Neural cell (in vitro differentiated cells): Measurements from ENCODE around the gene SOAT1. TPM values are rescaled to one million over a fixed set of nuclear protein-coding genes. Genes with fewer than 3 reads are reported as not detected.

ENCODE experiments used
- H2AFZ ChIP-seq: fragments of 200-600, 300-800 bp; sonication (generic), shearing (Covaris generic); 2 replicates; pipeline ENCODE4 v1.6.0; 2014; ENCODE audit warnings: low read depth, mild to moderate bottlenecking, antibody characterized with exemption, low read length, moderate library complexity
- H3F3A ChIP-seq: fragments of 200-600 bp; shearing (Covaris generic); 2 replicates; pipeline ENCODE4 v1.6.1; 2016; ENCODE audit warnings: mild to moderate bottlenecking, moderate library complexity, mixed read lengths, antibody characterized with exemption, low read length; ENCODE audit not compliant: insufficient read depth, poor library complexity, severe bottlenecking
- H3K27ac ChIP-seq: fragments of 200-600, 300-800 bp; sonication (generic), shearing (Covaris generic); 2 replicates; pipeline ENCODE4 v1.5.1; 2014; ENCODE audit warnings: mild to moderate bottlenecking, low read length, moderate library complexity
- H3K27me3 ChIP-seq: fragments of 300-800, 200-600 bp; sonication (generic), shearing (Covaris generic); 2 replicates; pipeline ENCODE4 v1.6.0; 2014; ENCODE audit warnings: mild to moderate bottlenecking, low read depth, low read length, moderate library complexity; ENCODE audit not compliant: insufficient read depth
- H3K36me3 ChIP-seq: fragments of 300-800, 200-600 bp; sonication (generic), shearing (Covaris generic); 2 replicates; pipeline ENCODE4 v1.5.1; 2014; ENCODE audit warnings: mild to moderate bottlenecking, antibody characterized with exemption, low read length, moderate library complexity; ENCODE audit not compliant: insufficient read depth
- H3K4me2 ChIP-seq: fragments of 300-800, 200-600 bp; sonication (generic), shearing (Covaris generic); 2 replicates; pipeline ENCODE4 v1.6.0; 2014; ENCODE audit warnings: mild to moderate bottlenecking, low read length
- H3K4me3 ChIP-seq: fragments of 300-800, 200-600 bp; sonication (generic), shearing (Covaris generic); 2 replicates; pipeline ENCODE4 v1.5.1; 2014; ENCODE audit warnings: mild to moderate bottlenecking, low read length, moderate library complexity
- H3K79me2 ChIP-seq: fragments of 200-600 bp; shearing (Covaris generic); replicated peaks from 2 replicates; pipeline ENCODE4 v1.6.0; 2014; ENCODE audit warnings: mild to moderate bottlenecking, low read length, moderate library complexity; ENCODE audit not compliant: insufficient read depth
- H3K9ac ChIP-seq: fragments of 300-800, 200-600 bp; sonication (generic), shearing (Covaris generic); 2 replicates; pipeline ENCODE4 v1.6.1; 2016; ENCODE audit warnings: mild to moderate bottlenecking, low read length, mixed read lengths
- H3K9me2 ChIP-seq: fragments of 200-600 bp; shearing (Covaris generic); 2 replicates; pipeline ENCODE4 v1.6.1; 2016; ENCODE audit warnings: mild to moderate bottlenecking, low read length, mixed read lengths; ENCODE audit not compliant: insufficient read depth
- H3K9me3 ChIP-seq: fragments of 200-600, 300-800 bp; sonication (generic), shearing (Covaris generic); 2 replicates; pipeline ENCODE4 v1.6.1; 2016; ENCODE audit warnings: mild to moderate bottlenecking, mixed run types, low read length, moderate library complexity, mixed read lengths
- H4K20me1 ChIP-seq: fragments of 200-600 bp; shearing (Covaris generic); 2 replicates; pipeline ENCODE4 v1.6.1; 2016; ENCODE audit warnings: mild to moderate bottlenecking, mixed run types; ENCODE audit not compliant: insufficient read depth
- CTCF ChIP-seq: fragments of 450-650 bp; IDR thresholded peaks from 2 replicates; pipeline ENCODE4 v1.5.1; 2014; ENCODE audit warnings: antibody characterized with exemption, mild to moderate bottlenecking, moderate library complexity; ENCODE audit not compliant: poor library complexity, severe bottlenecking
- EP300 ChIP-seq: fragments of 450-650 bp; conservative IDR thresholded peaks from 2 replicates; pipeline ENCODE4 v1.6.1; 2014; ENCODE audit warnings: antibody characterized with exemption, mild to moderate bottlenecking, moderate library complexity; ENCODE audit not compliant: poor library complexity, severe bottlenecking
- EZH2 ChIP-seq: fragments of 200-600, 300-800 bp; shearing (Covaris generic), sonication (generic); IDR thresholded peaks from 2 replicates; pipeline ENCODE4 v1.6.1; 2014; ENCODE audit warnings: antibody characterized with exemption, low read length, borderline replicate concordance, mild to moderate bottlenecking; ENCODE audit not compliant: insufficient read depth, poor library complexity, severe bottlenecking
- MXI1 ChIP-seq: fragments of 450-650 bp; conservative IDR thresholded peaks from 2 replicates; pipeline ENCODE4 v1.6.1; 2014; ENCODE audit warnings: antibody characterized with exemption, mild to moderate bottlenecking; ENCODE audit not compliant: poor library complexity, severe bottlenecking
- POLR2AphosphoS5 ChIP-seq: IDR thresholded peaks from 2 replicates; pipeline ENCODE4 v1.6.1; 2012
- RAD21 ChIP-seq: fragments of 450-650 bp; conservative IDR thresholded peaks from 2 replicates; pipeline ENCODE4 v1.6.1; 2014; ENCODE audit warnings: antibody characterized with exemption, mild to moderate bottlenecking, moderate library complexity
- REST ChIP-seq: IDR thresholded peaks from 2 replicates; pipeline ENCODE4 v1.6.1; 2012; ENCODE audit warnings: borderline replicate concordance
- SMC3 ChIP-seq: fragments of 450-650 bp; conservative IDR thresholded peaks from 2 replicates; pipeline ENCODE4 v1.6.1; 2014; ENCODE audit warnings: antibody characterized with exemption, mild to moderate bottlenecking, moderate library complexity; ENCODE audit not compliant: poor library complexity
- TAF1 ChIP-seq: IDR thresholded peaks from 2 replicates; pipeline ENCODE4 v1.6.1; 2012; ENCODE audit warnings: low read depth
- polyA plus RNA-seq: library from polyadenylated mRNA; depleted of rRNA; stranded (reverse); fragments of >200 nt; gene quantifications from 2 replicates; pipeline ENCODE4 v1.2.3, GENCODE V29; 2014

Gene SOAT1
- polyA plus RNA-seq, 1 donor from 2014 or later: 5.7 TPM

DNA sequence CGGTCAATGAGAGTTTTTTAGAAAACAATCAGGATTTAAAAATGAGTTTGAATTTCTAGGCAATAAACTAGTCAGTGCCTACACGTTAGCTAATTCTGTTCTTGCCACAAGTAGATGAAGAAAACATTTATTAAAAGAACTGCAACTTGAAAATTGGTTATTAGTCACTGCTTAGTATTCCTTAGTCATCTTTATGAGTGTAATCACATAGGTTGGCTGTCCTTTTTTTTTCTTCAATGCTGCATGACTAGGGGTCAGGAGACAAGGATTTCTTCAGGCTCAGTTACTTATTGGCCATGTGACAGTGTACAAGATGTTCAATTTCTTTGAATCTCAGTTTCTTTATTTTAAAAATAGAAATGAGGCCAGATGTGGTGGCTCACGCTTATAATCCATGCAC is 17.1 kb downstream of the SOAT1 start:
- H3K4me2 ChIP-seq: no peak overlapping the region
- H3K9me2 ChIP-seq: no peaks in the 10 kb centered on the region
- H2AFZ ChIP-seq: no peak overlapping the region
- TF ChIP-seq CTCF (no peak), SMC3 (no peak), REST (no peak), MXI1 (no peak), RAD21 (no peak), EZH2 (no peak), EP300 (no peak)
- no peaks in the 10 kb centered on the region for H4K20me1 ChIP-seq
- H3K27ac ChIP-seq: no peak overlapping the region
- H3K27me3 ChIP-seq: no peaks in the 10 kb centered on the region
- H3K9ac ChIP-seq: no peak overlapping the region
- no peak overlapping the region for H3K4me3 ChIP-seq
- no peaks in the 10 kb centered on the region for H3K9me3 ChIP-seq
- peaks cover 3% of the 10 kb centered on the region for H3K36me3 ChIP-seq
- no peaks in the 10 kb centered on the region for H3F3A ChIP-seq
- H3K79me2 ChIP-seq: no peaks in the 10 kb centered on the region

GRCh38 chr1:179311149-179311700 is 17.6 kb downstream of the SOAT1 start:
- H3K9ac ChIP-seq: no peak overlapping the region
- no peaks in the 10 kb centered on the region for H3K9me3 ChIP-seq
- peaks cover 3% of the 10 kb centered on the region for H3K36me3 ChIP-seq
- no peak overlapping the region for H3K4me3 ChIP-seq
- H3F3A ChIP-seq: no peaks in the 10 kb centered on the region
- no peak overlapping the region for H2AFZ ChIP-seq
- TF ChIP-seq POLR2AphosphoS5 (no peak), SMC3 (no peak), TAF1 (no peak), REST (no peak)
- no peaks in the 10 kb centered on the region for H3K79me2 ChIP-seq
- no peaks in the 10 kb centered on the region for H4K20me1 ChIP-seq
- H3K4me2 ChIP-seq: no peak overlapping the region
- H3K9me2 ChIP-seq: no peaks in the 10 kb centered on the region
- no peak overlapping the region for H3K27ac ChIP-seq
- no peaks in the 10 kb centered on the region for H3K27me3 ChIP-seq
